Measurements from ENCODE around the gene CALHM3. TPM values are rescaled to one million over a fixed set of nuclear protein-coding genes. Genes with fewer than 3 reads are reported as not detected.

Gene CALHM3
- total and polyA plus RNA-seq, 2 donors (not counting 3 experiments of a cell fraction or from before 2014, with no cell fraction given), result not detected

- ChIA-PET CTCF (interaction anchor here (1.1 kb wide), 1 partner anchor 41 kb away, joined by 3 read pairs; no protein-coding TSS in a partner anchor), POLR2A (no interaction called here)
- no peak overlapping the region for H3K9ac ChIP-seq (replicated peaks; ENCODE audit: extremely low read depth, insufficient read depth, low read length)
- no peak overlapping the region for H3K27ac ChIP-seq (ENCODE audit: insufficient read depth, low read depth, low read length)
- peaks cover 6% of the 10 kb centered on the region for H3K4me1 ChIP-seq (ENCODE audit: control insufficient read depth, extremely low read depth, insufficient read depth, low read length)
- DNase-seq (ENCODE audit: low read depth, low spot score) (no peak), FAIRE-seq (no peak)
- dilution Hi-C loops (cut with MboI; ENCODE audit: extremely low pct_ligation_motif_present, low sequenced_read_pairs) (no loop called here), intact Hi-C loops (cut with micrococcal nuclease) (no loop called here)
- no peak overlapping the region for H3K4me2 ChIP-seq (ENCODE audit: insufficient read depth, low read length)
- no peaks in the 10 kb centered on the region for H3K79me2 ChIP-seq (ENCODE audit: control insufficient read depth, insufficient read depth, low read length)
- no peak overlapping the region for H2AFZ ChIP-seq (ENCODE audit: low read depth, low read length)
- TF ChIP-seq, protein P1, sequence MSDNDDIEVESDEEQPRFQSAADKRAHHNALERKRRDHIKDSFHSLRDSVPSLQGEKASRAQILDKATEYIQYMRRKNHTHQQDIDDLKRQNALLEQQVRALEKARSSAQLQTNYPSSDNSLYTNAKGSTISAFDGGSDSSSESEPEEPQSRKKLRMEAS (IDR thresholded peaks at IDR 0.05; ENCODE audit: insufficient read depth, insufficient read length), result no peak
- no peak for TF ChIP-seq POLR2AphosphoS5 (IDR thresholded peaks at IDR 0.05; ENCODE audit: insufficient read depth, low read depth, low read length)
- no peak for TF ChIP-seq CTCF (IDR thresholded peaks at IDR 0.05; ENCODE audit: extremely low read depth in 1 of 2, insufficient read depth in 1 of 2, low read depth in 1 of 2, low read length in 2 of 2)
- no peak for TF ChIP-seq JUN (IDR thresholded peaks at IDR 0.05; ENCODE audit: borderline replicate concordance, insufficient read depth, insufficient read length, low read depth)
- no peak for TF ChIP-seq FOS (IDR thresholded peaks at IDR 0.05; ENCODE audit: borderline replicate concordance, insufficient read depth, low read length)
- no peak for TF ChIP-seq GATA2 (IDR thresholded peaks at IDR 0.05; ENCODE audit: insufficient read depth, insufficient read length, low read depth, low read length)
- no peak for TF ChIP-seq POLR2A (IDR thresholded peaks at IDR 0.05; ENCODE audit: low read depth, low read length)
- TF ChIP-seq EZH2 (IDR thresholded peaks at IDR 0.05; ENCODE audit: borderline replicate concordance, low read depth, low read length, severe bottlenecking), result no peak
- no peak for TF ChIP-seq MYC (IDR thresholded peaks at IDR 0.05; ENCODE audit: low read depth, low read length)
- H3K9me1 ChIP-seq (replicated peaks; ENCODE audit: control insufficient read depth, extremely low read depth, insufficient read depth, low read length), result no peaks in the 10 kb centered on the region
- H3K4me3 ChIP-seq (replicated peaks in 1 of 3; ENCODE audit: insufficient read depth in 1 of 3, low read depth in 1 of 3, low read length in 3 of 3), result no peak overlapping the region
- H3K9me3 ChIP-seq (replicated peaks; ENCODE audit: control insufficient read depth, insufficient read depth, low read length), result no peaks in the 10 kb centered on the region
- no peaks in the 10 kb centered on the region for H4K20me1 ChIP-seq (replicated peaks; ENCODE audit: control insufficient read depth, extremely low read depth, insufficient read depth, low read length)
- peaks cover 31 to 60% of the 10 kb centered on the region in 2 experiments for H3K36me3 ChIP-seq (ENCODE audit: control insufficient read depth in 2 of 2, extremely low read depth in 1 of 2, insufficient read depth in 2 of 2, low read length in 2 of 2)
- no peaks in the 10 kb centered on the region for H3K27me3 ChIP-seq (ENCODE audit: control insufficient read depth in 2 of 2, insufficient read depth in 2 of 2, low read length in 2 of 2)
- no TSS peak for BruUV-seq (replicated peaks)
Measured at GRCh38 chr10:103439776-103440175, 39.3 kb downstream of the CALHM3 start.
